IPS-20b (cell line): ENCODE data around the gene TOR1A.
"Not testable (repeated sequence)": the region's sequence is repeated elsewhere in the genome, so short reads cannot be mapped to it uniquely, and the experiment has no call there.

Source experiments
- H3K27ac ChIP-seq: one replicate; pipeline ENCODE4 v1.5.1; 2013; ENCODE audit warnings: low read length
- H3K27me3 ChIP-seq: 2 replicates; pipeline ENCODE4 v1.6.1; 2013; ENCODE audit warnings: mild to moderate bottlenecking, low read length, inconsistent platforms; ENCODE audit not compliant: insufficient read depth
- H3K36me3 ChIP-seq: 2 replicates; pipeline ENCODE4 v1.6.1; 2013; ENCODE audit warnings: low read depth, mild to moderate bottlenecking, inconsistent platforms, low read length, moderate library complexity; ENCODE audit not compliant: insufficient read depth
- H3K4me1 ChIP-seq: 2 replicates; pipeline ENCODE4 v1.6.1; 2013; ENCODE audit warnings: mild to moderate bottlenecking, control low read depth, inconsistent platforms, low read length, moderate library complexity; ENCODE audit not compliant: insufficient read depth
- H3K4me3 ChIP-seq: 2 replicates; pipeline ENCODE4 v1.5.1; 2013; ENCODE audit warnings: mild to moderate bottlenecking, low read length, inconsistent platforms
- H3K9ac ChIP-seq: 2 replicates; pipeline ENCODE4 v1.6.1; 2013; ENCODE audit warnings: low read depth, mild to moderate bottlenecking, inconsistent platforms, low read length, moderate library complexity
- H3K9me3 ChIP-seq: 2 replicates; pipeline ENCODE4 v1.6.1; 2013; ENCODE audit warnings: mild to moderate bottlenecking, low read depth, low read length, inconsistent platforms; ENCODE audit not compliant: insufficient read depth

Gene TOR1A

GRCh38 chr9:129776096-129776495, 47.8 kb downstream of the TOR1A start:
- H3K9me3 ChIP-seq, H3K9ac ChIP-seq, H3K27me3 ChIP-seq, H3K4me3 ChIP-seq, H3K36me3 ChIP-seq, H3K27ac ChIP-seq, H3K4me1 ChIP-seq: not testable (repeated sequence)

GRCh38 chr9:129775448-129775798, 48.5 kb downstream of the TOR1A start:
- no peaks in the 10 kb centered on the region for H3K9me3 ChIP-seq
- H3K27ac ChIP-seq: no peak overlapping the region
- H3K27me3 ChIP-seq: no peaks in the 10 kb centered on the region
- H3K36me3 ChIP-seq: no peaks in the 10 kb centered on the region
- no peak overlapping the region for H3K4me3 ChIP-seq
- H3K9ac ChIP-seq: no peak overlapping the region
- peaks cover 4% of the 10 kb centered on the region; the same call in 1 of the 2 replicates for H3K4me1 ChIP-seq

DNA sequence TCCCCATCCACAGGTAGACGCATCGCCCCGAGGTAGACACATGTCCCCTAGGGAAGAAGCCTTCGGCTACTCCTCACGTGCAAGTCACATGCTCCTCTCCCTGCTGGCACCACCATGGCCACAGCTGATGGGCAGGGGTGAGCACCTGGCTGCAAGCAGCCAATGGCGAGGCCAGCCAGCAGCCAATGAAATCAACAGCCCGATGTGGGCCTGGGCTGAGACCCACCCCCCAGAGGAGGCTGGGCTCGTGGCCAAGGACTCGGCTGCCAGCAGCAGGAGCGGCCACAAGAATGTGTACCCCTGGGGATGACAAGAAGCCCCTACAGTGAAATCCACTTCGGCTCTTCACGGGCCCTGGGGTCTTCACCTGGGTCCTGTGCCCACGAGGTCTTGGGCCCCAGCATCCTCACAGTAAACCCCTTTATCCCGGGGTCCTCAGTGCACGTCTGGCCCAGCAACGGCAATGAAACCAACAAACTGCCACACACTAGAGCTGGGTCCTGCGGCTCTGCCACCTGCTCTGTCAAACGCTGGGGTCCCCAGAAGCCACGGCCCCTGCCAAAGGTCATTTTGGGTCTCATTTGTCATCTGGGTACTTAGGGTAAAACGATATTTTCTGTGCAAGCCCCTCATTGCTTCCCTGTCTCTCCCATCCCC, 49.0 kb downstream of the TOR1A start:
- Histone ChIP-seq H3K27ac (no peak overlapping the region), H3K4me1 (peaks cover 4% of the 10 kb centered on the region; the same call in 1 of the 2 replicates), H3K27me3 (no peaks in the 10 kb centered on the region), H3K9ac (no peak overlapping the region), H3K4me3 (no peak overlapping the region), H3K9me3 (no peaks in the 10 kb centered on the region), H3K36me3 (no peaks in the 10 kb centered on the region)

GRCh38 chr9:129773262-129774048, 50.5 kb downstream of the TOR1A start:
- H3K27ac ChIP-seq: no peak overlapping the region
- no peak overlapping the region for H3K9ac ChIP-seq
- H3K4me3 ChIP-seq: no peak overlapping the region
- H3K9me3 ChIP-seq: no peaks in the 10 kb centered on the region
- H3K4me1 ChIP-seq: peaks cover 4% of the 10 kb centered on the region; the same call in 1 of the 2 replicates
- H3K27me3 ChIP-seq: no peaks in the 10 kb centered on the region
- H3K36me3 ChIP-seq: no peaks in the 10 kb centered on the region

DNA sequence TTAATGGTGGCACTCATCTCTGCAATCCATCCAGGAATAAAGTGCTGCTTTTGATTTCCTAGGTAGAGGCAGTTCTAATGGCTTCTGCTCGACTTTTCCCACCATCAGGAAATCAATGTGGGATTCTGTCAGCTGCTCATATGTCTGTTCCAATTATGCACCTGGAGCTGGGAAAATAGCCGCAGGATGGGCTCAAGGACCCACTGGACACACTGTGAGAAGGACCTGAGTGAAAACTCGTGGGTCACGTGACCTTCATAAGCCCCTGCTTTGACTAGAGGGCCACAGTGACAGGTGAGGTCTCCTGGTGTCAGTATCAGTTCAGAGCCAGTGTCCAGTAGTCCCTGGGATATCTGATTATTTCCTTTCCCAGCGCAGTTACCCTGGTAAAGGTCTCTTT, 53.2 kb downstream of the TOR1A start:
- Histone ChIP-seq H3K36me3 (no peaks in the 10 kb centered on the region), H3K27me3 (no peaks in the 10 kb centered on the region), H3K27ac (no peak overlapping the region), H3K9ac (no peak overlapping the region), H3K4me3 (no peak overlapping the region), H3K9me3 (no peaks in the 10 kb centered on the region), H3K4me1 (no peaks in the 10 kb centered on the region)

DNA sequence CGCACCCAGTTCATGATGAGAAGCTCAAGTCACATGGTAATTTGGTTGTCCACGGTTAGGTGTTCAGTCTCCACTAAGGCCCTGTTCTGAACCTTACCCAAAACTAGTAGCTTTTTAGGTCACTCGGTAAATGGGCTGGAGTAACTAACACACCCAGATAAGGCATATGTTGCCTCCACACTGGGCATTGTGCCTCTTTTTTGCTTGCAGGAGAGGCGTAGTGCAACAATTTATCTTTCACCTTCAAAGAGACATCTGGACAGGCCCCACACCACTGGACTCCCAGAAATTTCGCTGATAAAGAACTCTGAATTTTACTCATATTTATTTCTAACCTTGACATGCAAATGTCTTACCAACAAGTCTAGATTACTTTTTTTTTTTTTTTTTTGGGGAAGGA, 54.3 kb downstream of the TOR1A start:
- Histone ChIP-seq H3K9me3 (no peaks in the 10 kb centered on the region), H3K36me3 (no peaks in the 10 kb centered on the region), H3K27me3 (no peaks in the 10 kb centered on the region), H3K9ac (no peak overlapping the region), H3K4me1 (no peaks in the 10 kb centered on the region), H3K27ac (no peak overlapping the region), H3K4me3 (no peak overlapping the region)

GRCh38 chr9:129768486-129768885, 55.5 kb downstream of the TOR1A start:
- no peaks in the 10 kb centered on the region for H3K4me1 ChIP-seq
- H3K27me3 ChIP-seq: no peaks in the 10 kb centered on the region
- H3K27ac ChIP-seq: no peak overlapping the region
- H3K36me3 ChIP-seq: no peaks in the 10 kb centered on the region
- H3K9me3 ChIP-seq: no peaks in the 10 kb centered on the region
- H3K4me3 ChIP-seq: no peak overlapping the region
- H3K9ac ChIP-seq: no peak overlapping the region

- Histone ChIP-seq H3K27me3 (no peaks in the 10 kb centered on the region), H3K4me1 (no peaks in the 10 kb centered on the region), H3K4me3 (no peak overlapping the region), H3K27ac (no peak overlapping the region), H3K9me3 (no peaks in the 10 kb centered on the region), H3K36me3 (no peaks in the 10 kb centered on the region), H3K9ac (no peak overlapping the region)
These were observed 58.1 kb downstream of the TOR1A start for GRCh38 chr9:129765764-129766317.

DNA sequence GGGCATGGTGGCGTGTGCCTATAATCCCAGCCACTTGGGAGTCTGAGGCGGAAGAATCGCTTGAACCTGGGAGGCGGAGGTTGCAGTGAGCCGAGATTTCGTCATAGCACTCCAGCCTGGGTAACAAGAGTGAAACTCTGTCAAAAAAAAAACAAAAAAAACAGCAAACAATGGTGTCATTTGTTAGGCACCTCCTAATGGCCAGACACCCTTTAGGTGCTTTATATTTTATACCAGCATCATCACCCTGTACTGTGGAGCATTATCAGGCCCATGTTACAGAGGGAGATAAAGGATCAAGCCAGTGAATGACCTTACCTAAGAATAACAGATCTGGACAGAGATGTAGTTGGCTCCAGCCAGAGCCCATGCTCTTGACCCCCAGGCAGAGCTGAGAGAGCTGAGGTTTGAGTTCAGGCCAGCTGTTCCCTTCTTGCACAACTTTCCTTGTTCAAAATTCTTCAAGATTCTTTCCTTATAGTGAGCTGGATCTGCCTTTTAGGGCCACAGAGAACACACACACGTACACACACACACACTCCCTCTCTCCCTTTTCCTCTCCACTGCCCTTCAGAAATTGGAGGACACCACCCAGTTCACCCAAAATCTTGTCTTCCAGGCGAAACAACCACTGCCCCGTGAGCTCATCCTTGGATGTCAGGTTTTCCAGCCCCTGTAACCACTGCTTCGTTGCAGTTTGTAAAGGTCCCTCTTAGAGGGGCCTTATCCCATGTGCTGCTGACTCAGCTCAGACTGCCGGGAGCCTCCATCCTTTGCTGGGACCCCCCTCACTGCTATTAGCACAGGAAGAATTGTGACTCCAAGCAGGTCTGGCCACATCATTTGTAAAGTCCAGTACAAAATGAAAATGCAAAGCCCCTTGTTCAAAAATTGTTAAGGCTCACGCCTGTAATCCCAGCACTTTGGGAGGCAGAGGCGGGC, 60.7 kb downstream of the TOR1A start:
- H3K4me1 ChIP-seq: no peaks in the 10 kb centered on the region
- H3K27me3 ChIP-seq: no peaks in the 10 kb centered on the region
- no peak overlapping the region for H3K4me3 ChIP-seq
- no peak overlapping the region for H3K9ac ChIP-seq
- no peak overlapping the region for H3K27ac ChIP-seq
- no peaks in the 10 kb centered on the region for H3K9me3 ChIP-seq
- H3K36me3 ChIP-seq: no peaks in the 10 kb centered on the region
